AG04449 (cell line): Measurements from ENCODE around the gene TFAP2E.

Source experiments
- CTCF ChIA-PET: fragments of 350-600 bp; formaldehyde crosslinking; extraction: SDS; loops from one replicate; lab custom pipeline; 2021; ENCODE audit warnings: antibody characterized with exemption; lab: Yijun Ruan, JAX
- POLR2A ChIA-PET: fragments of 400-600, 350-600 bp; formaldehyde crosslinking; extraction: SDS; loops from one replicate; lab custom pipeline; 2020; ENCODE audit warnings: antibody characterized with exemption, inconsistent platforms; lab: Yijun Ruan, JAX
- DNase-seq: peaks from one replicate; pipeline ENCODE4 v3.0.0-alpha.2; 2010; ENCODE audit warnings: low read depth, low spot score
- H3K4me3 ChIP-seq: 2 replicates; pipeline ENCODE4 v1.5.1; 2011; ENCODE audit warnings: low read depth, mild to moderate bottlenecking, control low read depth, low read length
- TF ChIP-seq, protein P1 (sequence below): IDR thresholded peaks from one replicate; pipeline ENCODE4 v1.5.1; 2011; ENCODE audit warnings: mild to moderate bottlenecking, moderate library complexity, low read length, control low read depth, inconsistent platforms; ENCODE audit not compliant: insufficient read depth; ENCODE audit errors: missing control alignments

Gene TFAP2E

DNA sequence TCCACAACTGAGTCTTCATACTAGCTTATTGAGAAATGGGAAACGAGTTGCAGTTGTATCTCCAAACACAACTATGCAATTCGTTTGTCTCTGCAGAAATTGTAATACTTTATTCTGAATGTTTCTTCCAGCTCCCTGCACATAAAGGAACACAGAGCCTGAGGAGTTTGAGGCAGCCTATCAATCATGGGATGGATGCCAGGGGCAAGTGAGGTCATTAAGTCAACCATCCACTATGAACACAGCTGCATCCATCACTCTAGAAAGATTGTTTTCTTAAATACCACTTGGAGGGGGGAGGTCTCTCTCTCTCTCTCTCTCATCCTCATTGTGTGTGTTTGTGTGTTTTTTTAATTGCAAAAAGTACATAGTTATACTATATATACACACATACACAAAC lies 71.1 kb downstream of the TFAP2E start:
- ChIA-PET POLR2A (no interaction called here), CTCF (interaction anchor here (0.8 to 3.1 kb wide), 3 partner anchors 72 to 82 kb away, joined by 3 to 15 read pairs (median 3); no protein-coding TSS in a partner anchor)
- TF ChIP-seq, protein P1, sequence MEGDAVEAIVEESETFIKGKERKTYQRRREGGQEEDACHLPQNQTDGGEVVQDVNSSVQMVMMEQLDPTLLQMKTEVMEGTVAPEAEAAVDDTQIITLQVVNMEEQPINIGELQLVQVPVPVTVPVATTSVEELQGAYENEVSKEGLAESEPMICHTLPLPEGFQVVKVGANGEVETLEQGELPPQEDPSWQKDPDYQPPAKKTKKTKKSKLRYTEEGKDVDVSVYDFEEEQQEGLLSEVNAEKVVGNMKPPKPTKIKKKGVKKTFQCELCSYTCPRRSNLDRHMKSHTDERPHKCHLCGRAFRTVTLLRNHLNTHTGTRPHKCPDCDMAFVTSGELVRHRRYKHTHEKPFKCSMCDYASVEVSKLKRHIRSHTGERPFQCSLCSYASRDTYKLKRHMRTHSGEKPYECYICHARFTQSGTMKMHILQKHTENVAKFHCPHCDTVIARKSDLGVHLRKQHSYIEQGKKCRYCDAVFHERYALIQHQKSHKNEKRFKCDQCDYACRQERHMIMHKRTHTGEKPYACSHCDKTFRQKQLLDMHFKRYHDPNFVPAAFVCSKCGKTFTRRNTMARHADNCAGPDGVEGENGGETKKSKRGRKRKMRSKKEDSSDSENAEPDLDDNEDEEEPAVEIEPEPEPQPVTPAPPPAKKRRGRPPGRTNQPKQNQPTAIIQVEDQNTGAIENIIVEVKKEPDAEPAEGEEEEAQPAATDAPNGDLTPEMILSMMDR = no peak

More for the DNA sequence above, 71.1 kb downstream of the TFAP2E start:
- no peak for DNase-seq
- no peak overlapping the region for H3K4me3 ChIP-seq
